GM13977 (cell line): ENCODE measurements around the gene PARD3B.

Experiments
- DNase-seq: peaks from one replicate; pipeline ENCODE4 v3.0.0; 2012; ENCODE audit warnings: low spot score
- in situ Hi-C: fragments of 300-500 bp; cut with MboI; formaldehyde crosslinking; loops from one replicate; pipeline ENCODE4 v1.12.0; 2022; ENCODE audit warnings: low sequenced_read_pairs, low pct_unique_long_range_greater_than_20kb, mixed read lengths, inconsistent platforms; ENCODE audit not compliant: unreplicated experiment
- TF ChIP-seq, protein P1 (sequence below): IDR thresholded peaks from 2 replicates; pipeline ENCODE4 v1.5.1; 2012; ENCODE audit warnings: mild to moderate bottlenecking, control low read depth; ENCODE audit not compliant: insufficient read depth; ENCODE audit errors: extremely low read depth, missing control alignments

Gene PARD3B

GRCh38 chr2:204944927-204945326 lies 399.7 kb downstream of the PARD3B start:
- DNase-seq: no peak
- in situ Hi-C loops: no loop called here
- TF ChIP-seq, protein P1, sequence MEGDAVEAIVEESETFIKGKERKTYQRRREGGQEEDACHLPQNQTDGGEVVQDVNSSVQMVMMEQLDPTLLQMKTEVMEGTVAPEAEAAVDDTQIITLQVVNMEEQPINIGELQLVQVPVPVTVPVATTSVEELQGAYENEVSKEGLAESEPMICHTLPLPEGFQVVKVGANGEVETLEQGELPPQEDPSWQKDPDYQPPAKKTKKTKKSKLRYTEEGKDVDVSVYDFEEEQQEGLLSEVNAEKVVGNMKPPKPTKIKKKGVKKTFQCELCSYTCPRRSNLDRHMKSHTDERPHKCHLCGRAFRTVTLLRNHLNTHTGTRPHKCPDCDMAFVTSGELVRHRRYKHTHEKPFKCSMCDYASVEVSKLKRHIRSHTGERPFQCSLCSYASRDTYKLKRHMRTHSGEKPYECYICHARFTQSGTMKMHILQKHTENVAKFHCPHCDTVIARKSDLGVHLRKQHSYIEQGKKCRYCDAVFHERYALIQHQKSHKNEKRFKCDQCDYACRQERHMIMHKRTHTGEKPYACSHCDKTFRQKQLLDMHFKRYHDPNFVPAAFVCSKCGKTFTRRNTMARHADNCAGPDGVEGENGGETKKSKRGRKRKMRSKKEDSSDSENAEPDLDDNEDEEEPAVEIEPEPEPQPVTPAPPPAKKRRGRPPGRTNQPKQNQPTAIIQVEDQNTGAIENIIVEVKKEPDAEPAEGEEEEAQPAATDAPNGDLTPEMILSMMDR: no peak

- DNase-seq: no peak
- TF ChIP-seq, protein P1: no peak
- in situ Hi-C loops: no loop called here
These were observed 400.1 kb downstream of the PARD3B start for GRCh38 chr2:204945376-204945775.

DNA sequence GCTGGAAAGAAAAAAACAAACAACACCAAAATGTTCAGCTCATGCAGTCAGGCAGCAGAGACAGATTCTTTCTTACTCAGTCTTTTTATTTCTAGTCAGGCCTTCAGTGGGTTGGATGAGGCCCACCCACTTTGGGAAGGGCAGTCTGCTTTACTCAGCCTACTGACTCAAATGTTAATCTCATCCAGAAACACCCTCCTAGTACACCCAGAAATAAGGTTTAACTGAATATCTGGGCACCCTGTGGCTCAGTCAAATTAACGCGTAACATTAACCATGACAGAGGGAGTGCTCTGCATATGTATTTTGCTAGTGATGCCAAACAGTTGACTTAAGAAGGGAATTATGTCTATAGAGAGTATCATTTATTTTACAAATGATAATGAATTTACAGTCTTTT lies 401.6 kb downstream of the PARD3B start:
- in situ Hi-C loops: no loop called here
- no peak for DNase-seq
- TF ChIP-seq, protein P1: no peak

- TF ChIP-seq, protein P1: no peak
- in situ Hi-C loops: no loop called here
- no peak for DNase-seq
These were observed 402.1 kb downstream of the PARD3B start for GRCh38 chr2:204947405-204947804.

GRCh38 chr2:204948024-204948763 lies 402.9 kb downstream of the PARD3B start:
- TF ChIP-seq, protein P1: no peak
- no peak for DNase-seq

DNA sequence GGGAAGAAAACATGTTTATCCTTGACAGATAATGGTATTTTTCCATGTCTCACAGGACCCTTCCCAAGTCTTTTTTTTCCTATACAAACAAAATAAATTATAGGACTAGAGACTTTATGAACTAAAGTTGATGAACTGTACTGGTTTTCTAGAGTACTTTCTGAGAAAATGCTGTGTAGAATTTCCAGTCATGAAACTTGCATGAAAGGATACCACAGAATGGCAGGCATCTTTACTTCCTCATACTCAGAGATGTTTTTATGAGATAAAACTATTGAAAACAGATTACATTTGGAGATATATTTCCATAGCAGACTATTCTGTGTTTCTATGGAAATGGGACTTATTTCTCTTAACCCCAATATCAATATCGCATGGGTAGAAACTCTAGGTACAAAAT lies 403.5 kb downstream of the PARD3B start:
- in situ Hi-C loops: no loop called here

More at GRCh38 chr2:204948024-204948763, 402.9 kb downstream of the PARD3B start:
- in situ Hi-C loops: no loop called here

More for the DNA sequence above, 403.5 kb downstream of the PARD3B start:
- TF ChIP-seq, protein P1: no peak
- no peak for DNase-seq
